Lung (tissue), 12 donors: ENCODE results near the gene RPH3AL. TPM values are rescaled to one million over a fixed set of nuclear protein-coding genes. Genes with fewer than 3 reads are reported as not detected.
"Not testable (repeated sequence)": the region's sequence is repeated elsewhere in the genome, so short reads cannot be mapped to it uniquely, and the experiment has no call there.

Source experiments
- ATAC-seq: fragments of 200-7000 bp; cut with Tn5 transposase; one replicate; pipeline ENCODE4 v1.9.1; 2020; ENCODE audit warnings: moderate number of reproducible peaks; ENCODE audit not compliant: insufficient read depth, low FRiP score
- DNase-seq, 3 donors: peaks; one replicate each; pipeline ENCODE4 v3.0.0-alpha.2; 2013 to 2017
- H3K27ac ChIP-seq, 2 donors: one replicate each; pipeline ENCODE4 v1.5.1; 2013; ENCODE audit warnings: mild to moderate bottlenecking in 2 of 2, moderate library complexity in 2 of 2, control low read depth in 1 of 2, inconsistent platforms in 1 of 2, low read depth in 1 of 2, low read length in 1 of 2
- H3K27me3 ChIP-seq, 3 donors: one replicate each; pipeline ENCODE4 v1.5.1; 2013; ENCODE audit warnings: low read length in 2 of 3; ENCODE audit not compliant: control insufficient read depth in 3 of 3, insufficient read depth in 3 of 3
- H3K36me3 ChIP-seq, 4 donors: one replicate each; pipeline ENCODE4 v1.5.1; 2013; ENCODE audit warnings: low read length in 4 of 4, mild to moderate bottlenecking in 1 of 4, moderate library complexity in 1 of 4; ENCODE audit not compliant: control insufficient read depth in 4 of 4, insufficient read depth in 4 of 4
- H3K4me1 ChIP-seq, 5 donors: one replicate each; pipeline ENCODE4 v1.5.1; 2013; ENCODE audit warnings: low read length in 5 of 5, mild to moderate bottlenecking in 2 of 5, moderate library complexity in 1 of 5; ENCODE audit not compliant: control insufficient read depth in 5 of 5, insufficient read depth in 5 of 5
- H3K4me3 ChIP-seq: one replicate; pipeline ENCODE4 v1.5.1; 2013; ENCODE audit warnings: mild to moderate bottlenecking, control low read depth, moderate library complexity
- H3K9ac ChIP-seq, 2 donors: one replicate each; pipeline ENCODE4 v1.5.1; 2013; ENCODE audit warnings: low read length in 2 of 2, control low read depth in 1 of 2; ENCODE audit not compliant: insufficient read depth in 1 of 2
- H3K9me3 ChIP-seq, 4 donors: one replicate each; pipeline ENCODE4 v1.5.1; 2013; ENCODE audit warnings: low read length in 3 of 4, mild to moderate bottlenecking in 1 of 4, moderate library complexity in 1 of 4; ENCODE audit not compliant: control insufficient read depth in 4 of 4, insufficient read depth in 3 of 4
- CTCF ChIP-seq: IDR thresholded peaks from 2 replicates; pipeline ENCODE4 v1.5.1; 2012; ENCODE audit warnings: mild to moderate bottlenecking; ENCODE audit errors: control extremely low read depth, extremely low read depth
- WGBS, 2 donors: extraction: QIAGEN DNeasy Blood & Tissue Kit; methylation state at CpG; one replicate each; pipeline ENCODE4 v1.1.7; 2013; 5-methylcytosine and 5-hydroxymethylcytosine counted together
- polyA plus RNA-seq, 2 donors: library from polyadenylated mRNA; stranded (reverse); fragments of 200-250 nt; gene quantifications; one replicate each; pipeline ENCODE4 v1.2.1, GENCODE V29; 2013
- total RNA-seq, 2 donors: library from RNA; depleted of rRNA in 1 of 2; stranded (reverse); fragments of >200 nt in 1 of 2; gene quantifications; one replicate each; pipeline ENCODE4 v1.2.1, GENCODE V29; 2014 to 2021
- donor health status: control.
- donor health status: control.
- donor health status: Bipolar disorder and iron deficiency.
- donor health status: healthy.
- donor health status: DM: yes; HTN: yes; CAD: no.

Gene RPH3AL
- total and polyA plus RNA-seq, 4 donors = 19.5 to 76.6 (median 21.6) TPM

DNA sequence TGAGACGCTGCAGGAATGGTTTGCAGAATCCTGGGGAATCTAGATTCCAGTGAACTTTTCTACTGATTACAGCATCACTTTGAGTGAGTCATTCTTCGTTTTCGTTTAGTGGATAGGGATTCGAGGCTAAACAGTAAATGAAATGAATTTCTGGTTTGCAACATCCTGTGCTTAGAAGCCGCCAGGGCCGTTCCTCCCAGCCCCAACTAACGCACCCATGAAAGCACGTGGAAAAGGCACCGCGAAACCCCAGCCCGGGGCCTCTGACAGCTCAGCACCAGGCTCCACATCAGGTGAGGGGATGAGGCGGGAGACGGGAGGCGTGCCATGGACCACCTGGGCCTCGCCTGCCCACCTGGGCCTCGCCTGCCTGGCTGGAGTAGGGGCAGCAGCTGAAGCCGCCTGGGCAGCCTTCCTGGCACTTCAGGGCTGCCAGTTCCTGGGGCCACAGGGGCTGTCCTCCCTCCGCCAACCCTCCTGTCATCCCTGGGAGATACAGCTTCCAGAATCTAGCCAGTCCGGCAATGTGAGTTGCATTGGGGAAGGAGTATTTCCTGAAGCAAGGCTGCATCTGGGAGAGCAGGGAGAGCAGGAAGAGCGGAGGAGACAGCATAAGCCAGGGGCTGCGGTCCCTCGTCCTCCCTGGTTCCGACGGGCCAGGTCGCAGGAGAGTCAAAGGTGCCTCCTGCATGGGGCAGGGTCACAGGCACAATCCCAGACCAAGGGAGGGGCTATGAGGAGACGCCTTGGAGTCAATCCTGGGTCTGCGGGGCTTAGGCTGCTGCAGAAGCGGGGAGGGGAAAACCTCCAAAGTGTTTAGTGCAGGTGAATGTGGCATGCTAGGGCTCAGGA is 78.4 kb downstream of the RPH3AL start:
- WGBS, 2 donors = 85 to 89% methylated on average over 28 of the region's 28 CpGs
- no peak for ATAC-seq
- Histone ChIP-seq H3K27ac (no peak overlapping the region), H3K4me1 (no peaks in the 10 kb centered on the region), H3K9ac (no peak overlapping the region), H3K4me3 (no peak overlapping the region), H3K36me3 (peaks cover 0 to 2% (median 0%) of the 10 kb centered on the region in 4 donors), H3K9me3 (peaks cover 0 to 2% (median 0%) of the 10 kb centered on the region in 4 donors), H3K27me3 (no peaks in the 10 kb centered on the region)
- no peak for TF ChIP-seq CTCF
- DNase-seq = no peak

DNA sequence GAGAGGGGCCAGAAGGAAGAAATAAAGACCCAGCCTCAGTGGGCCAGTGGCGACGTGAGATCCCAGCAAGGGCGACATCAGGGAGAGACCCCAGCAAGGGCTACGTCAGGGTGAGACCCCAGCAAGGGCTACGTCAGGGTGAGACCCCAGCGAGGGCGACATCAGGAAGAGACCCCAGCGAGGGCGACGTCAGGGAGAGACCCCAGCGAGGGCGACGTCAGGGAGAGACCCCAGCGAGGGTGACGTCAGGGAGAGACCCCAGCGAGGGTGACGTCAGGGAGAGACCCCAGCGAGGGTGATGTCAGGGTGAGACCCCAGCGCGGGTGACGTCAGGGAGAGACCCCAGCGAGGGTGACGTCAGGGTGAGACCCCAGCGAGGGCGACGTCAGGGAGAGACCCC is 79.8 kb downstream of the RPH3AL start:
- not testable (repeated sequence) for H3K9me3 ChIP-seq

GRCh38 chr17:271928-272623 is 80.5 kb downstream of the RPH3AL start:
- H3K9ac ChIP-seq, H3K4me1 ChIP-seq, ATAC-seq, H3K36me3 ChIP-seq, H3K4me3 ChIP-seq, H3K27ac ChIP-seq, DNase-seq, H3K9me3 ChIP-seq, H3K27me3 ChIP-seq: not testable (repeated sequence)
- 96% methylated on average over 1 to 2 of the region's 4 CpGs for WGBS, 2 donors

More for the DNA sequence above, 79.8 kb downstream of the RPH3AL start:
- not testable (repeated sequence) for DNase-seq, H3K4me1 ChIP-seq, ATAC-seq, H3K9ac ChIP-seq, H3K27me3 ChIP-seq, H3K4me3 ChIP-seq, H3K36me3 ChIP-seq, H3K27ac ChIP-seq
- WGBS, 2 donors = 82 to 84% methylated on average over 19 to 21 of the region's 26 CpGs

GRCh38 chr17:269616-270514 is 82.7 kb downstream of the RPH3AL start:
- no peak for TF ChIP-seq CTCF
- Histone ChIP-seq H3K9ac (no peak overlapping the region), H3K27ac (no peak overlapping the region), H3K4me3 (no peak overlapping the region), H3K36me3 (peaks cover 0 to 2% (median 0%) of the 10 kb centered on the region in 4 donors), H3K27me3 (no peaks in the 10 kb centered on the region), H3K4me1 (peaks cover 0 to 5% (median 0%) of the 10 kb centered on the region in 5 donors), H3K9me3 (peaks cover 0 to 2% (median 0%) of the 10 kb centered on the region in 4 donors)
- DNase-seq = no peak
- no peak for ATAC-seq
- 90 to 92% methylated on average over 27 of the region's 27 CpGs for WGBS, 2 donors
